MM.1S (cell line): Measurements from ENCODE around the gene EPM2A.
A peak's percentile ranks its signal among the peaks of the same experiment; 100 is the strongest.

Experiments used
- DNase-seq: peaks from one replicate; pipeline ENCODE4 v3.0.0-alpha.2; 2015
- H2AFZ ChIP-seq: fragments of 300-600 bp; sonication (generic); 2 replicates; pipeline ENCODE4 v1.6.0; 2016; ENCODE audit warnings: antibody characterized with exemption, low read length
- H3F3A ChIP-seq: fragments of 300-600 bp; sonication (generic); 2 replicates; pipeline ENCODE4 v1.6.1; 2016; ENCODE audit warnings: mild to moderate bottlenecking, antibody characterized with exemption, low read length, moderate library complexity, mixed read lengths; ENCODE audit not compliant: insufficient read depth
- H3K27ac ChIP-seq: fragments of 300-600 bp; sonication (generic); 2 replicates; pipeline ENCODE4 v1.5.1; 2016; ENCODE audit warnings: mild to moderate bottlenecking, low read length
- H3K27me3 ChIP-seq: fragments of 300-600 bp; sonication (generic); replicated peaks from 2 replicates; pipeline ENCODE4 v1.6.0; 2016; ENCODE audit warnings: low read length; ENCODE audit not compliant: insufficient read depth
- H3K36me3 ChIP-seq: fragments of 300-600 bp; sonication (generic); replicated peaks from 2 replicates; pipeline ENCODE4 v1.6.1; 2016; ENCODE audit warnings: mild to moderate bottlenecking, low read length, mixed read lengths; ENCODE audit not compliant: insufficient read depth
- H3K4me1 ChIP-seq: fragments of 300-600 bp; sonication (generic); 2 replicates; pipeline ENCODE4 v1.6.1; 2016; ENCODE audit warnings: low read length, mixed read lengths
- H3K4me2 ChIP-seq: fragments of 300-600 bp; sonication (generic); 2 replicates; pipeline ENCODE4 v1.6.0; 2016; ENCODE audit warnings: low read depth, low read length
- H3K4me3 ChIP-seq: fragments of 300-600 bp; sonication (generic); 2 replicates; pipeline ENCODE4 v1.5.1; 2016; ENCODE audit warnings: low read length, mixed read lengths
- H3K79me2 ChIP-seq: fragments of 300-600 bp; sonication (generic); 2 replicates; pipeline ENCODE4 v1.6.1; 2016; ENCODE audit warnings: mixed run types, low read length, mixed read lengths
- H3K9ac ChIP-seq: fragments of 300-600 bp; sonication (generic); 2 replicates; pipeline ENCODE4 v1.6.1; 2016; ENCODE audit warnings: low read length, mixed read lengths
- H3K9me2 ChIP-seq: fragments of 300-600 bp; sonication (generic); replicated peaks from 2 replicates; pipeline ENCODE4 v1.6.1; 2016; ENCODE audit warnings: mild to moderate bottlenecking, low read length, mixed read lengths; ENCODE audit not compliant: insufficient read depth
- H3K9me3 ChIP-seq: fragments of 300-600 bp; sonication (generic); replicated peaks from 2 replicates; pipeline ENCODE4 v1.6.1; 2016; ENCODE audit warnings: mild to moderate bottlenecking, low read length, mixed read lengths; ENCODE audit not compliant: insufficient read depth
- H4K20me1 ChIP-seq: fragments of 300-600 bp; sonication (generic); 2 replicates; pipeline ENCODE4 v1.6.1; 2016; ENCODE audit warnings: mild to moderate bottlenecking, low read length, moderate library complexity, mixed read lengths; ENCODE audit not compliant: insufficient read depth
- EZH2 ChIP-seq: fragments of 300-600 bp; sonication (generic); optimal IDR thresholded peaks from 2 replicates; pipeline ENCODE3; 2017; ENCODE audit warnings: low read depth, mild to moderate bottlenecking, antibody characterized with exemption, low read length, mixed read lengths
- EZH2phosphoT487 ChIP-seq: fragments of 300-600 bp; sonication (generic); IDR thresholded peaks from 2 replicates; pipeline ENCODE4 v1.6.1; 2018; ENCODE audit warnings: antibody characterized with exemption, low read length
- TF ChIP-seq, protein P1 (sequence below): fragments of 300-600 bp; sonication (generic); IDR thresholded peaks from 2 replicates; pipeline ENCODE4 v1.5.1; 2016; ENCODE audit warnings: antibody characterized with exemption, low read length, mixed read lengths

The EPM2A gene

DNA sequence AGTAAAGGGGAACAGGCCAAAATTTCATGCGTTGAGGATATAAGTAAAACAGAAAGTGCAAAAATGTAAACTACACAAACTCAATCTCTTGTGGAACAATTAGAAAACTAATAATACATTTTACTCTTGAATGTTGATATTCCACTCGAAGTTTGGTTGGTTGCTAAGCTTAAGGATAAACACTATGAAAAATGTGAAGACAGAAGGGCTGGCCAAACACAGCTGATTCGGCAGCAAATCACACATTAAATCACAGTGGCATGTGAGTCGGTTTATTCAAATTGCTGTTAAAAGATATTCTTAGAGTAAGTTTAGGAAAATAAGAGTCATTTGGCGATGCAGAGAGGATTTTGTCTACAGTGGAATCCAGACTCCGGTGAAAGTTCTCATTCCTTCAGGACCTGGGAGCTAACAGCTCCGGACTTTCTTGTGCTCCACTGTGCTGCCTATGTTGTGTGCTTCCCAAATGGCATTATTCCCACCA, 1.4 kb upstream of the EPM2A start:
- peak overlapping the region; percentile 93; the same call in 1 of the 2 replicates for H3K27ac ChIP-seq
- H3K4me1 ChIP-seq, result 0 out of 2 replicates have a peak, but pooled peaks cover 2% of the 10 kb centered on the region
- H3F3A ChIP-seq, result peaks cover 7% of the 10 kb centered on the region; the same call in 1 of the 2 replicates
- TF ChIP-seq, protein P1, sequence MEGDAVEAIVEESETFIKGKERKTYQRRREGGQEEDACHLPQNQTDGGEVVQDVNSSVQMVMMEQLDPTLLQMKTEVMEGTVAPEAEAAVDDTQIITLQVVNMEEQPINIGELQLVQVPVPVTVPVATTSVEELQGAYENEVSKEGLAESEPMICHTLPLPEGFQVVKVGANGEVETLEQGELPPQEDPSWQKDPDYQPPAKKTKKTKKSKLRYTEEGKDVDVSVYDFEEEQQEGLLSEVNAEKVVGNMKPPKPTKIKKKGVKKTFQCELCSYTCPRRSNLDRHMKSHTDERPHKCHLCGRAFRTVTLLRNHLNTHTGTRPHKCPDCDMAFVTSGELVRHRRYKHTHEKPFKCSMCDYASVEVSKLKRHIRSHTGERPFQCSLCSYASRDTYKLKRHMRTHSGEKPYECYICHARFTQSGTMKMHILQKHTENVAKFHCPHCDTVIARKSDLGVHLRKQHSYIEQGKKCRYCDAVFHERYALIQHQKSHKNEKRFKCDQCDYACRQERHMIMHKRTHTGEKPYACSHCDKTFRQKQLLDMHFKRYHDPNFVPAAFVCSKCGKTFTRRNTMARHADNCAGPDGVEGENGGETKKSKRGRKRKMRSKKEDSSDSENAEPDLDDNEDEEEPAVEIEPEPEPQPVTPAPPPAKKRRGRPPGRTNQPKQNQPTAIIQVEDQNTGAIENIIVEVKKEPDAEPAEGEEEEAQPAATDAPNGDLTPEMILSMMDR, result no peak
- TF ChIP-seq EZH2phosphoT487 (no peak), EZH2 (no peak)
- H3K36me3 ChIP-seq, result no peaks in the 10 kb centered on the region
- H3K79me2 ChIP-seq, result no peaks in the 10 kb centered on the region
- no peak overlapping the region; the same call in 1 of the 2 replicates for H3K4me3 ChIP-seq
- H3K4me2 ChIP-seq, result peak overlapping the region; percentile 69; the same call in 1 of the 2 replicates
- no peak for DNase-seq
- H3K9me2 ChIP-seq, result no peaks in the 10 kb centered on the region
- no peak overlapping the region for H3K9ac ChIP-seq
- H3K9me3 ChIP-seq, result no peaks in the 10 kb centered on the region
- H2AFZ ChIP-seq, result no peak overlapping the region
- H4K20me1 ChIP-seq, result no peaks in the 10 kb centered on the region
- H3K27me3 ChIP-seq, result no peaks in the 10 kb centered on the region

DNA sequence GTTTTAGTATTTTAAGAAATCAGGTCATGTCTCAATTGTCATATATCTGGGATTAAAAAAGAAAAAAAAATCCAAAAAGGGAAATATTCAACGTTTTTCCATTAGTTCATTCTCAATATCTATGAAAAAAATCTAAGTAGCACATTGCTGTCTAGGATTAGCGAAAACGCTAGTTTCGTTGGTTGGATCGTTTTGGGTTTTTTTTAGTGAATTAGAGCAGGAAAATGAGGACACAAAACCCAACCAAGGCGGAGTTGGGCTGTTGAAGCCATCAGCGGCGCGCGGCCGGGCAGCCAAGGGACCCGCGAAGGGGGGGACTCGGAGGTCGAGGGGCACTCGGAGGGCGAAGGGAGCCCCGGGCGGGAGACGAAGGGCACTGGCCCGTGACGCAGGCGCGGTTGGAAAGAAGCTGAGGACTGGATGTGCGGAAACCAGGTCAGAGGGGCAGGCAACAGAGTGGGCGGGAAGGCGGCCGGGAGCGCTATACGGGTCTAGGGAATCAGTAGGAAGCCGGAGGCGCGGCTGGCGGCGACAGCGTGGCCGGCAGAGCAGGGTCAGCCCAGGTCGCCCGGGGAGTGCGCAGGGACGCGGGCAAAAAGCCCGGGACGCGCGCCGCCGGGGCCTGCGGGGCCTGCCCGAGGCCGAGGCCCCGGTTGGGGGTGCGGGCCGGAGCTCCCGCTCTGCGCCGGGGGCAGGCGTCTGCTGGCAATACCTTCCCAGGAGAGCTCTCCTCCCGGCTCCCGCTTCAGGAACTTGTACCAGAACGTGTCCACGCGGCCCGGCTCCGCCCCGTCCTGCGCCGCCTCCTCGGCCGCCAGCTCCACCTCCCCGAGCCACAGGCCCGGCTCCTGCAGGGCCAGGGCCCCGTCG, 599 bp downstream of the EPM2A start:
- H2AFZ ChIP-seq, result peak overlapping the region; percentile 67
- no peaks in the 10 kb centered on the region for H3K36me3 ChIP-seq
- peak overlapping the region; percentile 68 for H3K4me3 ChIP-seq
- peaks cover 7% of the 10 kb centered on the region; the same call in 1 of the 2 replicates for H3F3A ChIP-seq
- H3K79me2 ChIP-seq, result no peaks in the 10 kb centered on the region
- H3K27me3 ChIP-seq, result no peaks in the 10 kb centered on the region
- TF ChIP-seq EZH2phosphoT487 (no peak), EZH2 (no peak)
- TF ChIP-seq, protein P1, result no peak
- H3K9ac ChIP-seq, result peak overlapping the region; percentile 78
- H3K27ac ChIP-seq, result peak overlapping the region; percentile 64; the same call in 1 of the 2 replicates
- DNase-seq, result peak; percentile 60
- no peaks in the 10 kb centered on the region for H4K20me1 ChIP-seq
- H3K9me2 ChIP-seq, result no peaks in the 10 kb centered on the region
- H3K4me1 ChIP-seq, result 0 out of 2 replicates have a peak, but pooled peaks cover 2% of the 10 kb centered on the region
- H3K4me2 ChIP-seq, result peak overlapping the region; percentile 50; the same call in 1 of the 2 replicates
- no peaks in the 10 kb centered on the region for H3K9me3 ChIP-seq

DNA sequence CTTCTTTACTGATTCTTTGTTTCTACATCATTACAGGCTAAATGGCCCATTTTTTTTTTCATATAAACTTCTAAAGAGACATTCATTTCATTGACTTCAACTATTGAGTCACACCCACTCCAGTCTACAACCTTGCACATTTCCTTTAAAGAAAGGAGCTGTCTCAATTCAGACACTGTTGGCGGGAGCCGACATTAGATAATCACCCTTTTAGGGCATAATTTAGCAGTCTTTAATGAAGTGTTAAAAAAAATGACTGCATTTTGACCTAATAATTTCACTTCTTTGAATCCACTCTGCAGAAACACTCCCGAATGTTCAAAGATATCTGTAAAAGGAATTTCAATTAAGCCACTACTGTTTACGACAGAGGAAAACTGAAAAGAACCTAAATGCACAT, 1.5 kb downstream of the EPM2A start:
- H4K20me1 ChIP-seq, result no peaks in the 10 kb centered on the region
- peaks cover 7% of the 10 kb centered on the region; the same call in 1 of the 2 replicates for H3F3A ChIP-seq
- H3K27me3 ChIP-seq, result no peaks in the 10 kb centered on the region
- H3K27ac ChIP-seq, result no peak overlapping the region
- H3K9me3 ChIP-seq, result no peaks in the 10 kb centered on the region
- no peak for DNase-seq
- no peaks in the 10 kb centered on the region for H3K79me2 ChIP-seq
- no peak overlapping the region; the same call in 1 of the 2 replicates for H3K9ac ChIP-seq
- no peak overlapping the region for H3K4me3 ChIP-seq
- H3K4me2 ChIP-seq, result peak overlapping the region; percentile 50; the same call in 1 of the 2 replicates
- H3K36me3 ChIP-seq, result no peaks in the 10 kb centered on the region
- H2AFZ ChIP-seq, result no peak overlapping the region
- TF ChIP-seq EZH2 (no peak), EZH2phosphoT487 (no peak)
- TF ChIP-seq, protein P1, result no peak
- H3K9me2 ChIP-seq, result no peaks in the 10 kb centered on the region
- 0 out of 2 replicates have a peak, but pooled peaks cover 2% of the 10 kb centered on the region for H3K4me1 ChIP-seq
